ENCODE data around the gene TEX13A. TPM values are rescaled to one million over a fixed set of nuclear protein-coding genes. Genes with fewer than 3 reads are reported as not detected.
"Not testable (repeated sequence)": the region's sequence is repeated elsewhere in the genome, so short reads cannot be mapped to it uniquely, and the experiment has no call there.

TEX13A gene
- not detected in 2 replicates for total RNA-seq (2014; rRNA removed; shearing (Covaris generic); ENCODE audit: low replicate concordance)

- no peaks in the 10 kb centered on the region for H3K27me3 ChIP-seq
- DNase-seq, result no peak
- H3K4me3 ChIP-seq, result no peak within 1 kb of the TSS
- no peaks in the 10 kb centered on the region for H3K9me3 ChIP-seq
- no peaks in the 10 kb centered on the region for H3K36me3 ChIP-seq
Observed at GRCh38 chrX:105220636-105221035, at the start of gene TEX13A. TSS of gene TEX13A (minus strand) at chrX:105220694. CDS start at chrX:105220397, 297 bp downstream.

GRCh38 chrX:105269386-105269785, 48.9 kb upstream of the TEX13A start:
- no peak for DNase-seq
- no peak overlapping the region for H3K4me3 ChIP-seq
- no peaks in the 10 kb centered on the region for H3K9me3 ChIP-seq
- H3K36me3 ChIP-seq, result no peaks in the 10 kb centered on the region
- H3K27me3 ChIP-seq, result no peaks in the 10 kb centered on the region

GRCh38 chrX:105267167-105267566, 46.7 kb upstream of the TEX13A start:
- no peak overlapping the region for H3K4me3 ChIP-seq
- H3K36me3 ChIP-seq, result no peaks in the 10 kb centered on the region
- DNase-seq, result no peak
- no peaks in the 10 kb centered on the region for H3K27me3 ChIP-seq
- no peaks in the 10 kb centered on the region for H3K9me3 ChIP-seq

- H3K4me3 ChIP-seq, result no peak overlapping the region
- DNase-seq, result no peak
- H3K27me3 ChIP-seq, result no peaks in the 10 kb centered on the region
- H3K36me3 ChIP-seq, result no peaks in the 10 kb centered on the region
- no peaks in the 10 kb centered on the region for H3K9me3 ChIP-seq
Observed at GRCh38 chrX:105266456-105266855, 46.0 kb upstream of the TEX13A start.

GRCh38 chrX:105265093-105265492, 44.6 kb upstream of the TEX13A start:
- H3K36me3 ChIP-seq, result no peaks in the 10 kb centered on the region
- no peak overlapping the region for H3K4me3 ChIP-seq
- no peaks in the 10 kb centered on the region for H3K27me3 ChIP-seq
- H3K9me3 ChIP-seq, result no peaks in the 10 kb centered on the region
- DNase-seq, result no peak

GRCh38 chrX:105263801-105264200, 43.3 kb upstream of the TEX13A start:
- DNase-seq, result no peak
- Histone ChIP-seq H3K4me3 (no peak overlapping the region), H3K36me3 (no peaks in the 10 kb centered on the region), H3K9me3 (no peaks in the 10 kb centered on the region), H3K27me3 (no peaks in the 10 kb centered on the region)

- no peaks in the 10 kb centered on the region for H3K36me3 ChIP-seq
- H3K4me3 ChIP-seq, result no peak overlapping the region
- no peaks in the 10 kb centered on the region for H3K27me3 ChIP-seq
- no peak for DNase-seq
- H3K9me3 ChIP-seq, result no peaks in the 10 kb centered on the region
Observed at GRCh38 chrX:105263171-105263570, 42.7 kb upstream of the TEX13A start.

- Histone ChIP-seq H3K9me3 (no peaks in the 10 kb centered on the region), H3K36me3 (no peaks in the 10 kb centered on the region), H3K27me3 (no peaks in the 10 kb centered on the region), H3K4me3 (no peak overlapping the region)
- DNase-seq, result no peak
Observed at GRCh38 chrX:105260291-105261043, 40.0 kb upstream of the TEX13A start.

- Histone ChIP-seq H3K27me3 (no peaks in the 10 kb centered on the region), H3K9me3 (no peaks in the 10 kb centered on the region), H3K36me3 (no peaks in the 10 kb centered on the region), H3K4me3 (no peak overlapping the region)
- no peak for DNase-seq
Observed at GRCh38 chrX:105241056-105241455, 20.6 kb upstream of the TEX13A start.

GRCh38 chrX:105237407-105237806, 16.9 kb upstream of the TEX13A start:
- not testable (repeated sequence) for DNase-seq, H3K36me3 ChIP-seq, H3K4me3 ChIP-seq, H3K27me3 ChIP-seq, H3K9me3 ChIP-seq

- Histone ChIP-seq H3K9me3 (no peaks in the 10 kb centered on the region), H3K36me3 (no peaks in the 10 kb centered on the region)
- DNase-seq, result no peak
Observed at GRCh38 chrX:105229146-105229545, 8.7 kb upstream of the TEX13A start.

GRCh38 chrX:105228602-105229001, 8.1 kb upstream of the TEX13A start:
- DNase-seq, result no peak
- H3K36me3 ChIP-seq, result no peaks in the 10 kb centered on the region
- no peak overlapping the region for H3K4me3 ChIP-seq
- no peaks in the 10 kb centered on the region for H3K27me3 ChIP-seq
- no peaks in the 10 kb centered on the region for H3K9me3 ChIP-seq

More at GRCh38 chrX:105229146-105229545, 8.7 kb upstream of the TEX13A start:
- Histone ChIP-seq H3K27me3 (no peaks in the 10 kb centered on the region), H3K4me3 (no peak overlapping the region)

- no peaks in the 10 kb centered on the region for H3K27me3 ChIP-seq
- no peaks in the 10 kb centered on the region for H3K9me3 ChIP-seq
- no peak overlapping the region for H3K4me3 ChIP-seq
- DNase-seq, result no peak
- no peaks in the 10 kb centered on the region for H3K36me3 ChIP-seq
Observed at GRCh38 chrX:105226499-105226898, 6.0 kb upstream of the TEX13A start.

- DNase-seq, result no peak
- no peaks in the 10 kb centered on the region for H3K36me3 ChIP-seq
- H3K27me3 ChIP-seq, result no peaks in the 10 kb centered on the region
- no peak overlapping the region for H3K4me3 ChIP-seq
- H3K9me3 ChIP-seq, result no peaks in the 10 kb centered on the region
Observed at GRCh38 chrX:105221374-105221773, 880 bp upstream of the TEX13A start.

GRCh38 chrX:105219454-105220401, 766 bp downstream of the TEX13A start:
- H3K36me3 ChIP-seq, result no peaks in the 10 kb centered on the region
- no peak for DNase-seq
- H3K9me3 ChIP-seq, result no peaks in the 10 kb centered on the region
- no peaks in the 10 kb centered on the region for H3K27me3 ChIP-seq
- H3K4me3 ChIP-seq, result no peak overlapping the region

- Histone ChIP-seq H3K27me3 (no peaks in the 10 kb centered on the region), H3K36me3 (no peaks in the 10 kb centered on the region), H3K4me3 (no peak overlapping the region), H3K9me3 (no peaks in the 10 kb centered on the region)
- peak; percentile 18 for DNase-seq
Observed at GRCh38 chrX:105211066-105211575, 9.4 kb downstream of the TEX13A start.

GRCh38 chrX:105210258-105210657, 10.2 kb downstream of the TEX13A start:
- no peaks in the 10 kb centered on the region for H3K36me3 ChIP-seq
- DNase-seq, result no peak

More at GRCh38 chrX:105210258-105210657, 10.2 kb downstream of the TEX13A start:
- Histone ChIP-seq H3K9me3 (no peaks in the 10 kb centered on the region), H3K27me3 (no peaks in the 10 kb centered on the region), H3K4me3 (no peak overlapping the region)
